Neural progenitor cell (in vitro differentiated cells): Measurements from ENCODE around the gene RCAN1.

Experiments
- EZH2 ChIP-seq: fragments of 200-600 bp; sonication (generic); IDR thresholded peaks from 2 replicates; pipeline ENCODE4 v1.6.1; 2017; ENCODE audit warnings: antibody characterized with exemption, mild to moderate bottlenecking, moderate library complexity
- TF ChIP-seq, protein P1 (sequence below): fragments of 200-600 bp; sonication (generic); IDR thresholded peaks from 2 replicates; pipeline ENCODE4 v1.5.1; 2017; ENCODE audit warnings: antibody characterized with exemption, mild to moderate bottlenecking

GRCh38 chr21:34513129-34513675, 101.7 kb downstream of the RCAN1 start:
- TF ChIP-seq, protein P1, sequence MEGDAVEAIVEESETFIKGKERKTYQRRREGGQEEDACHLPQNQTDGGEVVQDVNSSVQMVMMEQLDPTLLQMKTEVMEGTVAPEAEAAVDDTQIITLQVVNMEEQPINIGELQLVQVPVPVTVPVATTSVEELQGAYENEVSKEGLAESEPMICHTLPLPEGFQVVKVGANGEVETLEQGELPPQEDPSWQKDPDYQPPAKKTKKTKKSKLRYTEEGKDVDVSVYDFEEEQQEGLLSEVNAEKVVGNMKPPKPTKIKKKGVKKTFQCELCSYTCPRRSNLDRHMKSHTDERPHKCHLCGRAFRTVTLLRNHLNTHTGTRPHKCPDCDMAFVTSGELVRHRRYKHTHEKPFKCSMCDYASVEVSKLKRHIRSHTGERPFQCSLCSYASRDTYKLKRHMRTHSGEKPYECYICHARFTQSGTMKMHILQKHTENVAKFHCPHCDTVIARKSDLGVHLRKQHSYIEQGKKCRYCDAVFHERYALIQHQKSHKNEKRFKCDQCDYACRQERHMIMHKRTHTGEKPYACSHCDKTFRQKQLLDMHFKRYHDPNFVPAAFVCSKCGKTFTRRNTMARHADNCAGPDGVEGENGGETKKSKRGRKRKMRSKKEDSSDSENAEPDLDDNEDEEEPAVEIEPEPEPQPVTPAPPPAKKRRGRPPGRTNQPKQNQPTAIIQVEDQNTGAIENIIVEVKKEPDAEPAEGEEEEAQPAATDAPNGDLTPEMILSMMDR, result no peak
- no peak for TF ChIP-seq EZH2
